Measurements from ENCODE around the gene CCSER1.

GRCh38 chr4:91330555-91331137 is 1203.5 kb downstream of the CCSER1 start:
- TF ChIP-seq CTCF (conservative IDR thresholded peaks at IDR 0.05 in 1 of 2, IDR thresholded peaks at IDR 0.05 in 1 of 2; ENCODE audit: low read depth in 1 of 2, low read length in 2 of 2): no peak
- TF ChIP-seq EZH2 (IDR thresholded peaks at IDR 0.05; ENCODE audit: low read length, missing control alignments): no peak

Data from fibroblast of lung (primary cell).